ENCODE results near the gene MAML1.
"Not testable (repeated sequence)": the region's sequence is repeated elsewhere in the genome, so short reads cannot be mapped to it uniquely, and the experiment has no call there.

MAML1 gene

DNA sequence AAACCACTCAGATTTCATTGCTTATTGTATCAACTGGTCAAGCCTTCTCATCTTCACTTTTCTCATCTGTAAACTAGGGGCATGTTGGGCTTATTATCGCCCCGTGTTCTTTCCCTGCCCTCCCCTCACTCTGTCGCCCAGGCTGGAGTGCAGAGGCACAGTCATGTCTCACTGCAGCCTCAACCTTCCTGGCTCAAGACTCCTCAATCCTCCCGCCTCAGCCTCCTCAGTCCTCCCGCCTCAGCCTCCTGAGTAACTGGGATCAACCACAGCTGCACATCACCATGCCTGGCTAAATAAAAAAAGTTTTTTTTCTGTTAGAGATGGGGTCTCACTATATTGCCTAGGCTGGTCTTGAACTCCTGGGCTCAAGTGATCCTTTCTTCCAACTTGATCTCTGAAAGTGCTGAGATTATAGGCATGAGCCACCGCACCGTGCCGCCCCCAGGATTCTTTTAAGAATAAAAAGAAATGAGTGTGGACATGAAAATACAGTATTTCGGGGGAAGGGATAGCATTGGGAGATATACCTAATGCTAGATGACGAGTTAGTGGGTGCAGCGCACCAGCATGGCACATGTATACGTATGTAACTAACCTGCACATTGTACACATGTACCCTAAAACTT lies 2.0 kb downstream of the MAML1 start:
- no peak for DNase-seq

DNA sequence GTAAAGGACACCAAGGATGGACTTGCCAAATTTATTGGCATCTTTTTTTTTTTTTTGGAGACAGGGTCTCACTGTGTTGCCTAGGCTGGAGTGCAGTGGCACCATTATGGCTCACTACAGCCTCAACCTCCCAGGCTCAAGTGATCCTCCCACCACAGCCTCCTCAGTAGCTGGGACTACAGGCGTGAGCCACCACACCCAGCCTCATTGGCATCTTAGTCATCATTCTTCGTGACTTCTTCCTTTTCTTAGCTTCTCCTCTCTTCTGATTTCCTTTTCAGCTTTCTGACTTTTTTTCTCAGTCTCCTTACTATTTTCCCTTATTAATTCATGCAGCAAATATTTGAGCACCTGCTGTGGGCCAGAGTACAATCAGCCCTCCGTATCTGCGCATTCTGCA lies 6.1 kb downstream of the MAML1 start:
- no peak for DNase-seq

DNA sequence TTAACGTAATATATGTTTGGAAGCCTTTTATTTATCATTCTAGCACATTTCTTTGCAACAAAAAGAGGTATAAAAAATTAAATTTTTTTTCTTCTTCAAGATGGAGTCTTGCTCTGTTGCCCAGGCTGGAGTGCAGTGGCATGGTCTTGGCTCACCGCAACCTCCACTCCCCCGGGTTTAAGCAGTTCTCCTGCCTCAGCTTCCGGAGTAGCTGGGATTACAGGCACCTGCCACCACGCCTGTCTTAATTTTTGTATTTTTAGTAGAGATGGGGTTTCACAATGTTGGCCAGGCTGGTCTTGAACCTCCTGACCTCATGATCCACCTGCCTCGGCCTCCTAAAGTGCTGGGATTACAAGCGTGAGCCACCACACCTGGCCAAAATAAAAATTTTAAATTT lies 11.5 kb downstream of the MAML1 start:
- DNase-seq, result not testable (repeated sequence)

DNA sequence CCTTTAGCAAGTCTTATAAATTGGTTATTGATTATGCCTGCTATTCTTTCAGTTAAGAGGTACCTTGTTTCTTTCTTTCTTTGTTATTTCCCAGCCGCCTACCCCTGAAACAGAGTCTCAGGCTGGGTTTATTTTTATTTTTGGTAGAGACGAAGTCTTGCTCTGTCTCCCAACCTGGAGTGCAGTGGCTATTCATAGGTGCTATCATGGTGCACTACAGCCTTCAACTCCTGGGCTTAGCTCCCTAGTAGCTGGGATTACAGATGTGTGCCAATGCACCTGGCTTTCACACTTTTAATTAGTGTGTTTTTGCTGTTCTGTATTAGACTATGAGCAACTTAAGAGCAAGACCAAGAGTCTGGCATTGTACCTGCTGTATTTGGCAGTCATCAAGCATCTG lies 14.2 kb downstream of the MAML1 start:
- DNase-seq, result no peak

DNA sequence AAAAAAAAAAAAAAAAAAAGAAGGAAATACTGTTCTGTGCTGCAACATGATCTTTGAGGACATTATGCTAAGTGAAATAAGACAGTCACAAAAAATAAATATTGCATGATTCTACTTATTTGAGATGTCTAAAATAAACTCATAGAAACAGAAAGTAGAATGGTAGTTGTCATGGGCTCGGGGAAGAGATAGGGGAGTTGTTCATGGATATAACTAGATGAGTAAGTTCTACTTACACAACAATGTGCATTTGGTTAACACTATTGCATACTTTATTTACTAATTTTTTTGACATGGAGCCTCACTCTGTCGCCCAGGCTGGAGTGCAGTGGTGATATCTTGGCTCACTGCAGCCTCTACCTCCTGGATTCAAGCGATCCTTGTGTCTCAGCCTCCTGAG lies 15.2 kb downstream of the MAML1 start:
- DNase-seq, result no peak

DNA sequence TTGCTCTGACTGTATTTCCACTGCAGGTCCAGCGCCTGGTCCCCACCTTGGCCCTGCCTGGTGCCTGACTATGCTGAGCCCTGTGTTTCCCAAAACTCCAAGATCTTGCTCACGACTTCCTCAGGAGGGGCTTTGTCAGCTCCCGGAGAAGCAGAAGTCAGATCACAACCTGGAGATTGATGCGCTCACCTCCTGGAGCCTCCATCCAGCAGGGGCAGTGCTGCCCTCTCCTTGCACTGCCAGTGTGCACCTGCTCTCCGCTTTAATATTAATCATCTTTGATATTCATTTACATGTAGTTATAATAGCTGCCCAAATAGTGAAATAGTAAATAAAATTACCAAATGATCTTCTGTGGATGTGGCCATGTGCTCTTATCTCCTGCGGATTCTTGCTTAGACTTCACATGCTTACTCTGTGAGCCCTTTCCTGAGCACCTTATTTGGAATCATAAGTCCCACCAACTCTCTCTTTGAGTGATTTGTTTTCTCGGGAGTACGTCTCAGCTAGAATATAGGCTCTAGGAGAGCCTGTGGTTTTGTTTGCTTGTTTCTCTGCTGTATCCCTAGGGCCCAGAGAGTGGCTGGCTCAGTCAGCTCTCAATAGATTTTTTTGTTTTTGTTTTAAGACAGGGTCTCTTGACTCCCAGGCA lies 17.4 kb downstream of the MAML1 start:
- DNase-seq, result no peak

DNA sequence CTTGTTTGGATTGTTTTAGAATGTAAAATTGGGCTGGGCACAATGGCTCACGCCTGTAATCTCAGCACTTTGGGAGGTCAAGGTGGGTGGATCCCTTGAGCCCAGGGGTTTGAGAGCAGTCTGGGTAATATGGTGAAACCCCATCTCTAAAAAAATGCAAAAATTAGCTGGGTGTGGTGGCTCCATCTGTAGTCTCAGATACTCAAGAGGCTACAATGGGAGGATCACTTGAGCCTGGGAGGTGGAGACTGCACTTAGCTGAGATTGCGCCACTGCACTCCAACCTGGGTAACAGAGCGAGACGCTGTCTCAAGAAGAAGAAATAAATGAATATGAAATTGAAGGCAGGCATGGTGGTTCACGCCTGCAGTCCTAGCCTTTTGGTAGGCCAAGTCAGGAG lies 21.3 kb downstream of the MAML1 start:
- no peak for DNase-seq

DNA sequence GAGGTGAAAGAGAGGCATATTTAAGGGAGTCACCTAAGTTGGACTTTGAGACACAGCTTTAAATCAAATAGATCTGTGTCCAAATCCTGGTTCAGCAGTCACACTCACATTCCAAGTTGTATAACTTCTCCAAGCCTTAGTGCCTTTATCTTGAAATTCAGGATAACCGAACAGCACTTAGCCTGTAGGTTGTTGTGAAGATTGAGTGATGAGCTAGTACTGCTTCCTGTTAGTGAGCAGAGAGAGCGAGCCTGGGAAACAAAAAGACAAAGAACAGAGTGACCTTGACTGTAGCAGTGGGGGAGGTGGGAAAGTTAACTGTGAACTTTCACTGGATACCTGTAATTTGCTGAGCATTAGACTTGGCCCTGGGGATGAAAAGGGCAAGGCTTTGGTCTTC lies 22.4 kb downstream of the MAML1 start:
- no peak for DNase-seq

DNA sequence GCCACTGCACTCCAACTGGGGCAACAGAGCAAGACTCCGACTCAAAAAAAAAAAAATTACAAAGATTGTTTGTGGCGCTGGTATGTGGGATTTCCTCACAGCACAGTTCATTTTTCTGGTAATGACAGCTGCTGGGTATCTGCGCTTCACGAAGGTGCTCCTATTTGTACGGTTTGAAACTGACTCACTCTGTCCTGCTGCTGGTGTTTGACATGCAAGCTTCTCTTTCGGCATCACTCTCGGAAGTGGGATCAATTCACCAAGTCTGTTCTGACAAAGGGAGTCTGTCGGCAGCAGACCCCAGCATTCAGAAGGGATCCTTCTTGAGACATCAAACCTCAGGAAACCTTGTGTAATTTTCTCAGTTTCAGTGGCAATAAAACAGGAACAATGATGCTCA lies 26.3 kb downstream of the MAML1 start:
- DNase-seq, result no peak

DNA sequence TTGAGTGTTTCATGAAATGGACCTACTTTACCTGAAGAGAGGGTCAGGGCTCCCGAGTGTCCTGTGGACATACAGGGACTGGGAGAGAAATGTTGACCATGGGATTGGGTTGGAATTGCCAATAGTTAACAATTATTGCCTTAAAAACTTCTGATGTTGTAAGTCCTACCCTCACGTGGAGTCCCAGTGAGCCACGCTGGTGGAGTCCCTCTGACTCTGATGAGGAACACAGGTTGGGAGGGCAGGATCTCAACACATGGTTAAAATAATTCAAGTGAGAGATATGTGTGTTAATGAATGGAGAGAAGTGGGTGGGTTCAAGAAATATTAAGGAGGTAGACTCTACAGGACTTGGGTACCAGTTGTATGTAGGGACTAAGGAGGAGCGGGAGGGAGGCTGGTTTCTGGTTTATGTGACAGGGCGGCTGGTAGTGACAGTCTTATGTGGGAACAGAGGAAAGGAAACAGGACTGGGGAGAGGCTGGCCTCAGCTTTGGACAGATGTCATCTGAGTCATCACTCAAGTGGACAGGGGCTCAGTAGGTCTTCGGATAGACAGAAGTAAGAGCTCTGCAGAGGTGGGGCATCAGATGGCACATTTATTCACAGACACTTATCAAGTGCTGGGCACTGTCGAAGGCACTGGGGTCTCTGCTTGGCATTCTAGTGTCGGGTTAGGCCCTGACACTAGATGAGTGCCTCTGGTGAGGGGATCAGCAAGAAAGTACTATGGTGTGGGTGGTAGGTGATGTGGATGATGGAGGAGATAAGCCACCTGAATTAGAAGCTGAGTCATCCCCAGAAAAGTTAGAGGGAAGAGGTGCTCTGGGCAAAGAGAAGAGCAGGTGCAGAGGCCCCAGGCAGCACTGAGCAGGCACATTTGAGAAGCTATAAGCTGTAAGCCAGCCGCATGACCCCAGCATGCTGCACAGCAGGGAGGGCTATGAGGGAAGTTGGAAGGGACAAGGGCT lies 27.2 kb downstream of the MAML1 start:
- no peak for DNase-seq

DNA sequence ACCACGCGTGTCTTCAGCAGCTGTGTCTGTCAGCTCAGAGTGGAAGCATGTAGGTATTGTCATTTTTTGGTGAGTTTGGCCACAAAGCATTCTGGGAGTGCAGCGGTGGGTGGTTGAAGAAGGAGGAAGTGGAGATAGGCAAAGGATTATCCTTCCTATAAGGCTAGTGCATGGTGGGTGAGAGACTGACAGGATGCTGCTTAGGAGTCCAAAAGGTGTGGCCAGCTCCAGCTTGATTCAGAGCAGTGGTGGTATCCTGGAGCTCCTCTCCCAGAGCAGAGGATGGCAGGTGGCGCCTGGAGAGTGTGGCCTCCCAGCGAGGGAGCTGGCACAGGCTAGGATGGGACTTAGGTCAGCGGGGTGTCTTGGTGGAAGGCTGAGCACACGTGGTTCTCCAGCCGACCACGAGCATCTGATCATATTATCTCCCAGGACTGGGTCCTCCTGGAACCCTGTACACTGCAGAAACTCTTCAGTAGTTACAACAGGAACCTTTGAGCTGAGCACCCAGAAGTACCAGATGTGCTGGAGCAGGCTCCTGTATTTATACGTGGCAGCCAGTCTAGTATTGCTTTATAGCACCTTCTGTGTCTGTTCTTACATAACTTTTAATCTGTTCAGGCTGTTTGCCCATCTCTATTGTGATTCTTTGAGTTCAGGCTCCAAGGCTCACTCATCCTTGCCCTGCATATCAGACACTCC lies 29.6 kb downstream of the MAML1 start:
- DNase-seq, result no peak

DNA sequence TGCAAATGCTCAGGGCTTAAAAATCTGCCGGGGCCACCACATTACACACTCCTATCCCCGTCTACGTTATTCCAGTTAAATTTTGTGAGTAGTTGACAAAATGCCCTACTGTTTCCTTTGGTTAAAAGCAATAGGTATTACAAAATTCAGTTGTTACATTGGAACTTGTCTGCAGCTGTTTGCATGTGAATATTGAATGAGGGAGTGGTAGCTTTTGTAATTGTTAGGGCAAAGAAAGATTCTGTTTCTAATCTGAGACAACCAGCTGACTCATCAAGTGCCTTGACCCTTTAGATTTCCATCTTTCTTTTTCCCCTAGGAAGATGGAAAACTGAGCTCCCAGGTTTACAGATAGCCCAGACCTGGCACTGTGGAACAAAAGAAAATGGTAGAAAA lies 30.2 kb downstream of the MAML1 start:
- DNase-seq, result no peak

DNA sequence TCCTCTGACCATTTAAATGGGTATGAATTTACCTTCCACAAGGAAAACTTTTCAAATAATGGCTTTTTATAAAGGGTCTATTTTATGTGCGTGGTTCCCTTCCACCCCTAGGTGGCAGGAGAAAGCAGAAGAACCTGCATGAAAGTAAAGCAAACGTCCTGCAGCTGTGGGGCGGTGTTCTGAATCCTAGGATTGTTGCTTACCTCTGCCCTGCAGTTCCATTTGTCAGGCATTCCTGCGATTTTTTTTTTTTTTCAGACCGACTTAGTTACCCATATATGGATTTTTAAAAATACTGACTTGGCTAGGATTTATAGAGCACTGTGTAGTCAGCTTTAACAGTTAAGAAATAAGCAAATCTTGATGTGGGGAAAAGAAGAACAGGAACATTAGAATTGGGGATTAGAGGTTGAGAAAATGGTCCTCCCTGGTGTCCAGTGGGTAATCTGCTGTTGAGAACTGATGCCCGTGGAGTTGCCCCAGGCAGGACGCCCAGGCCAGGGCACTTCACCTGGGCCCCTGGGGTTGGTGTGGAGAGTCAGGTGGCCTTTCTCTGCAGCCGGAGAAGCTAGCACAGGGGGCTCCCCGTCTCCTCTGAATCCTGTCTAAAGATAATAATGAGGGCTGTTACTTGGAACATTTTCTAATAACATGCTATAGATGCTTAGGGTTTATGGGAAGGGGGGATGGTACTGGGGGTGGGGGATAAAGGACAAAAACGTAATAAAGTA lies 30.8 kb downstream of the MAML1 start:
- DNase-seq, result no peak

DNA sequence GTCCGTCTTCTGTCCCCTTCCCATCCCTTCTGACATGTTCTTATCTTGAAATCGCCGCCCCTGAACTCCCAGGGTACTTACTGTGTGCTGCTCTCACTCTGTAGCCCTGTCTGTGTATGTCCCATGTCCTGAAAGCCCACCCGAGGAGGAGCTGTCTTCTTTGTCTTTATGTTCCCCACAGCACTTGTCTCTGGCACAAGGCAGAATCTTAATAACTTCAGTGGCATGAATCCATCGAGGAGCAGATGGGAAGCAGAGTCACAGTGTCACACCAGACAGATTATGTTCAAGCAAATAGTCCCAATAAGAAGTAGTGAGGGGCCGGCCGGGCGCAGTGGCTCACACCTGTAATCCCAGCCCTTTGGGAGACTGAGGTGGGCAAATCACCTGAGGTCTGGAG lies 31.4 kb downstream of the MAML1 start:
- no peak for DNase-seq

DNA sequence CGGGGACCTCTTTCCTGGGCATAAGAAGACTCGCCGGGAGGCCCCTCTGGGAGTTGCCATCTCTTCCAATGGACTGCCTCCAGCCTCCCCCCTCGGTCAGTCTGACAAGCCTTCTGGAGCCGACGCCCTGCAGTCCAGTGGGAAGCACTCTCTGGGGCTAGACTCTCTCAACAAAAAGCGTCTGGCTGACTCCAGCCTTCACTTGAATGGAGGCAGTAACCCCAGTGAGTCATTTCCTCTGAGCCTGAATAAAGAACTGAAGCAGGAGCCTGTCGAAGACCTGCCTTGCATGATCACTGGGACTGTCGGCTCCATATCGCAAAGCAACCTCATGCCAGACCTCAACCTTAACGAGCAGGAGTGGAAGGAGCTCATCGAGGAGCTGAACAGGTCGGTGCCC lies 32.8 kb downstream of the MAML1 start:
- no peak for DNase-seq

DNA sequence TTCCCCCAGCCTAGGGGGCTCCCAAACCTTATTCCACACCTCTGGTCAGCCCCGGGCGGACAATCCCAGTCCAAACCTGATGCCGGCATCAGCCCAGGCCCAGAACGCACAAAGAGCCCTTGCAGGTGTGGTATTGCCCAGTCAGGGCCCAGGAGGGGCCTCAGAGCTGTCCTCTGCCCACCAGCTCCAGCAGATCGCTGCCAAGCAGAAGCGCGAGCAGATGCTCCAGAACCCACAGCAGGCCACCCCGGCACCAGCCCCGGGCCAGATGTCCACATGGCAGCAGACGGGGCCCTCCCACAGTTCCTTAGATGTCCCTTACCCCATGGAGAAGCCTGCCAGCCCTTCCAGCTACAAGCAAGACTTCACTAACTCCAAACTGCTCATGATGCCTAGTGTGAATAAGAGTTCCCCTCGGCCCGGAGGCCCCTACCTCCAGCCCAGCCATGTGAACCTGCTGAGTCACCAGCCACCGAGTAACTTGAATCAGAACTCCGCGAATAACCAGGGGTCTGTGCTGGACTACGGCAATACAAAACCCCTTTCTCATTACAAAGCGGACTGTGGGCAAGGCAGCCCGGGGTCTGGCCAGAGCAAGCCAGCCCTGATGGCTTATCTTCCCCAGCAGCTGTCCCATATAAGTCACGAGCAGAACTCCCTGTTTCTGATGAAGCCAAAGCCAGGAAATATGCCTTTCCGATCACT lies 33.6 kb downstream of the MAML1 start:
- DNase-seq, result no peak

DNA sequence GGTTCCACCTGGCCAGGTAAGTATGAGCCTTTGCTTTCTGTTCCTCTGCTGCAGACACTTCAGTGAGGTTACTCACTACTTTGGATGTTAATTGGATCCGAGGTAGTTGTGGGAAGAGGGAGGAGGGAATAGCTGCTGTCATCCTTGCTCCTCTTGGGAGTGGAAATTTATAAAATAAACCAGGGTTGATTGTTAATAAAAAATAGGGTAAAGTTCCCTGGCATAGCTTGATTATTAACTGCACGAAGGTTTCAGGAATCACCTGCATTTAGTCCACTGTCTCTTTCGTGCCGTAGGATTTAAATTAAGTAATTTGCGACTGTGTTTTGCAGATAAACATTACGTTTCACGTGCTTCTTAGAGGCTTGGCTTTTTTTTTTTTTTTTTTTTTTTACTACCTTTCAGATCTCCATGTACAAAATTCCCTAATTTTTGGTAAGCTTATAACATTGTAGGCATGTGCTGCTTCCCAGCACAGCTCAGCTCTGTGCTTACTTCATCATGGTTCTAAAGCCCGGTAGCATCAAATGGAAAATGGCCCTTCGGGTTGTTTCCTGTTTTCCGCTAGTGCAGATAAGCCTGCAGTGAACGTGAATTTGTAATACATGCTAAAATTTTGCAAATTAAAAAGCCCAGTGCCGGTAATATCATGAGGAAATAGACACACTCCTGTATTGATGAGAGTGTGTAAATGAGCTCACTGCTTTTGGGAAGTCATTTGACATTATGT lies 34.3 kb downstream of the MAML1 start:
- no peak for DNase-seq

DNA sequence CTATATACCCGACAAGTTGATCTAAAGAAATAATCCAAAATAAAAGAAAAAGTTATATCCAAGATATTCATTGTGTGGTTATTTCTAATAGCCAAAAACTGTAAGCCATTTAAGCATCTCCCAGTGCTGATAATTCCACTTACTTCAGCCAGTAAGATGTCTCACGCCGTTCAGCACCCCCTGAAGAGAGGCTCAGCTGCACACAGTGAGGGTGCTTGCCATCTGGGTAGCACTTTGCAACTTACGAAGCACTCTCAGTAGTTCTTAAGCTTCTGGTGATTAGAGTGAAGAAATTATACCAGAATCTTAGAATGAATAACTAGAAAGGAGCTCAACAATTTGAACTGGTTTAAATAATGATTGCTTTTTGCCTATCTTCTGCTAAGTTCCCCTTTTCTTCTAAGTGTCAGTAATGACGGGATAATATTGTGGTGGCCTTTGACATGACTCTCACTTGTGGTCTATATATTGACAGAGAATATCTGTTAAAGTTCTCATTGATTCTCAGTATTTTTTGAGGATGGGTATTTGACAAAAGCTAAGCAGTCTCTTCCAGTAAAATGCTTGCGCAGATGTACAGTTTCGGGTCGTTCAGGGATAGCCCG lies 35.0 kb downstream of the MAML1 start:
- DNase-seq, result no peak

DNA sequence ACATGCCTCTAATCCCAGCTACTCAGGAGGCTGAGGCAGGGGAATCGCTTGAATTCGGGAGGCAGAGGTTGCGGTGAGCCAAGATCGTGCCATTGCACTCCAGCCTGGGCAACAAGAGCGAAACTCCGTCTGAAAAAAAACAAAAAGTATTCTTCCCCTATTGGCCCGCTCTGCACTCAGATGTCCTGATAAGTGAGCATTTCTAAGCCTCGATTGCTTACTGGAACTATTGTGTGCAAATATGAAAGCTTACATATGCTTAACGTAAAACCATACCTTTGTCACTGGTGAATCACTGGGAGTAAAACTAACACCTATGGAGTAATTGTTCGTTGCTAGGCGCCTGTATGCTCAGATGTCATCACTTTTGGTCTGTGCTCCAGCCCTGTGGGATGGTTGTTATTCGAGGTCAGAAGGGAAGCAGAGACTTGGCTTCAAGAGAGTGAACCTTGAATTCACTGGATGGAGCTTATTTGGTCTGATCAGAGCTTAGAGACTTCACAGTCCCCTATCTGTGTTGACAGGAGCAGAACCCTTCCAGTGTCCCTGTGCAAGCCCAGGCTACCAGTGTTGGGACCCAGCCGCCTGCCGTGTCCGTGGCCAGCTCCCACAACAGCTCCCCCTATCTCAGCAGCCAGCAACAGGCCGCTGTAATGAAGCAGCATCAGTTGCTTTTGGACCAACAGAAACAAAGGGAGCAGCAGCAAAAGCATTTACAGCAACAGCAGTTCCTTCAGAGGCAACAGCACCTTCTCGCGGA lies 35.9 kb downstream of the MAML1 start:
- DNase-seq, result no peak

DNA sequence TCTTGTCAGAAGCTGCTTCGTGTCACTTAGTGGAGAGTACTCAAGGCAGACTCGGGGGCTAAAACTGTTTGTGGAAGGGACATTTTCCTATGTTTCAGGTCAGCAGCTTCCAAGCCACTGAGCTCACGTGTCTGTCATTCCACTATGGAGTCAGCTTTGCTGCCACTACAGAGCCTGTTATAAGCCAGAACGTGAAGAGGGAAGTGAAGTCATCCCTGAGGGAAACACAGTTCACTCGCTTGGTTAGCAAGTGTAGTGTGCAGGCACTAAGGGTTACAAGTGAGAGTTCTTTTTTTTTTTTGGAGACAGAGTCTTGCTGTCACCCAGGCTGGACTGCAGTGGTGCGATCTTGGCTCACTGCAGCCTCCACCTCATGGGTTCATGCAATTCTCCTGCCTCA lies 36.6 kb downstream of the MAML1 start:
- no peak for DNase-seq
